ENCODE measurements around the gene AIG1.

GRCh38 chr6:143260857-143261256, 200.2 kb downstream of the AIG1 start:
- no peak for TF ChIP-seq CTCF (IDR thresholded peaks at IDR 0.05; ENCODE audit: poor library complexity)
- no peak for TF ChIP-seq EZH2 (IDR thresholded peaks at IDR 0.05; ENCODE audit: borderline replicate concordance)

Data from hepatocyte (in vitro differentiated cells).